ENCODE results near the gene LRRC17.

Gene LRRC17

GRCh38 chr7:102979670-102980069 is 66.9 kb downstream of the LRRC17 start:
- H3K4me3 ChIP-seq (ENCODE audit: low read length) = no peak overlapping the region
- H3K27ac ChIP-seq (ENCODE audit: low read length) = no peak overlapping the region
- H3K9me3 ChIP-seq (ENCODE audit: insufficient read depth, low read depth, low read length) = no peaks in the 10 kb centered on the region
- H3K9ac ChIP-seq (ENCODE audit: low read depth, low read length) = no peak overlapping the region
- no peaks in the 10 kb centered on the region for H3K4me1 ChIP-seq (ENCODE audit: insufficient read depth, low read length)
- H3K36me3 ChIP-seq (ENCODE audit: insufficient read depth, low read depth, low read length) = no peaks in the 10 kb centered on the region
- no peaks in the 10 kb centered on the region for H3K27me3 ChIP-seq (ENCODE audit: insufficient read depth, low read length)

DNA sequence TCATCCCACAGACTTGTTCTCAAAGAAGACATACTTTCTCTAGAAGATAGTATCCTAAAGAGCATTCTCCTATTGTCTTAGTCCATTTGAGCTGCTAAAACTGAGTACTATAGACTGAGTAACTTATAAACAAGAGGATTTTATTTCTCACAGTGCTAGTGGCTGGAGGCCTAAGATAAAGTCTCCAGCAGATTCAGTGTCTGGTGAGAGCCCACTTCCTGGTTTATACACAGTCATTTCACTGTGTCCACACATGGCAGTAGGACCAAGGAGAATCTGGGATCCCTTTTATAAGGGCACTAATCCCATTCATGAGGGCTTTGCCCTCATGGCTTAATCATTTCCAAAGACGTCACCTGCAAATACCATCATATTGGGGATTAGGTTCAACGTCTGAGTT is 68.7 kb downstream of the LRRC17 start:
- H3K9me3 ChIP-seq (ENCODE audit: insufficient read depth, low read depth, low read length) = no peaks in the 10 kb centered on the region
- no peaks in the 10 kb centered on the region for H3K27me3 ChIP-seq (ENCODE audit: insufficient read depth, low read length)
- H3K4me1 ChIP-seq (ENCODE audit: insufficient read depth, low read length) = no peaks in the 10 kb centered on the region
- H3K36me3 ChIP-seq (ENCODE audit: insufficient read depth, low read depth, low read length) = no peaks in the 10 kb centered on the region
- no peak overlapping the region for H3K27ac ChIP-seq (ENCODE audit: low read length)
- no peak overlapping the region for H3K4me3 ChIP-seq (ENCODE audit: low read length)
- H3K9ac ChIP-seq (ENCODE audit: low read depth, low read length) = no peak overlapping the region

DNA sequence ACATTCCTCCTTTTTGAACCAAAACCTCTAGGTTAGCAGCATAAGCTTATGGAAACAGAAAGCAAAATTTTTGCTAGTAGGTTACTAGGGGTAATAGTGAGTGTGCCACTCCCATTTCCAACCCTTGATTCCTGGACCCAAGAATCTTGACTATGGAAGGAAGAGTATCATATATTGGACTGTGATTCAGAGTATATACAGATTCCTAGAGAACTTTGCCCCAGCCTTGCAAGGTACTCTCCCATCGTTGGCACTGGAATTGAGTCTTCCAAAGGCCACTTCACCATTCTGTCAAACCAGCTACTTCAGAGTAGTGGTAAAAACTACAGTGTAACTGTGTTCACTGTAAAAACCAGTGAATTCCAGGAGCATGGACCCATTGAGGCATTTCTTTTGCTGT is 69.4 kb downstream of the LRRC17 start:
- no peaks in the 10 kb centered on the region for H3K4me1 ChIP-seq (ENCODE audit: insufficient read depth, low read length)
- H3K27me3 ChIP-seq (ENCODE audit: insufficient read depth, low read length) = no peaks in the 10 kb centered on the region
- H3K9me3 ChIP-seq (ENCODE audit: insufficient read depth, low read depth, low read length) = no peaks in the 10 kb centered on the region
- no peak overlapping the region for H3K9ac ChIP-seq (ENCODE audit: low read depth, low read length)
- no peak overlapping the region for H3K4me3 ChIP-seq (ENCODE audit: low read length)
- H3K27ac ChIP-seq (ENCODE audit: low read length) = no peak overlapping the region
- H3K36me3 ChIP-seq (ENCODE audit: insufficient read depth, low read depth, low read length) = no peaks in the 10 kb centered on the region

GRCh38 chr7:102983602-102984001 is 70.8 kb downstream of the LRRC17 start:
- Histone ChIP-seq H3K36me3 (ENCODE audit: insufficient read depth, low read depth, low read length) (no peaks in the 10 kb centered on the region), H3K9me3 (ENCODE audit: insufficient read depth, low read depth, low read length) (no peaks in the 10 kb centered on the region), H3K4me3 (ENCODE audit: low read length) (no peak overlapping the region), H3K27me3 (ENCODE audit: insufficient read depth, low read length) (no peaks in the 10 kb centered on the region), H3K9ac (ENCODE audit: low read depth, low read length) (no peak overlapping the region), H3K4me1 (ENCODE audit: insufficient read depth, low read length) (no peaks in the 10 kb centered on the region), H3K27ac (ENCODE audit: low read length) (no peak overlapping the region)

GRCh38 chr7:102985176-102985783 is 72.5 kb downstream of the LRRC17 start:
- Histone ChIP-seq H3K9ac (ENCODE audit: low read depth, low read length) (no peak overlapping the region), H3K27ac (ENCODE audit: low read length) (no peak overlapping the region), H3K36me3 (ENCODE audit: insufficient read depth, low read depth, low read length) (no peaks in the 10 kb centered on the region)

DNA sequence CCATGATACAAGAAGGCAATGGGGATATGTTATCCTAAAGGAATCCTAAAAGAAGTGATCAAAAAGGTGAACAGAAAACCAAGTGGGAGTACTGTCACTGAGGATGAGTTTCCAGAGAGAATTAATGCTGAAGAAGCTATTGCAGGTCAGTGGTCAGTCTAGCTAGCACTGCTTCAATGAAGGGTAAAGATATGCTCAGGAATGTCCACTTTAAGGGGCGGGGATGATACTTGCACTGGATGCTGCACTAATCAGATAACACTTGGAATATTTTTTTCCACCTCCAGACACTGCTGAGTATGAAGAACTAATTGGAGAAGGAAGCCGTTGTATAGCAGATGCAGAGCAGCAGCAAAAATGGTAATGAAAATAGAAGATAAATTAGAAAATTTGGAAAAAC is 75.3 kb downstream of the LRRC17 start:
- Histone ChIP-seq H3K9ac (ENCODE audit: low read depth, low read length) (no peak overlapping the region), H3K36me3 (ENCODE audit: insufficient read depth, low read depth, low read length) (no peaks in the 10 kb centered on the region), H3K9me3 (ENCODE audit: insufficient read depth, low read depth, low read length) (no peaks in the 10 kb centered on the region), H3K27me3 (ENCODE audit: insufficient read depth, low read length) (no peaks in the 10 kb centered on the region), H3K4me3 (ENCODE audit: low read length) (no peak overlapping the region), H3K27ac (ENCODE audit: low read length) (no peak overlapping the region), H3K4me1 (ENCODE audit: insufficient read depth, low read length) (no peaks in the 10 kb centered on the region)

More at GRCh38 chr7:102985176-102985783, 72.5 kb downstream of the LRRC17 start:
- Histone ChIP-seq H3K4me1 (ENCODE audit: insufficient read depth, low read length) (no peaks in the 10 kb centered on the region), H3K4me3 (ENCODE audit: low read length) (no peak overlapping the region), H3K9me3 (ENCODE audit: insufficient read depth, low read depth, low read length) (no peaks in the 10 kb centered on the region), H3K27me3 (ENCODE audit: insufficient read depth, low read length) (no peaks in the 10 kb centered on the region)

- H3K9ac ChIP-seq (ENCODE audit: low read depth, low read length) = no peak overlapping the region
- no peaks in the 10 kb centered on the region for H3K36me3 ChIP-seq (ENCODE audit: insufficient read depth, low read depth, low read length)
- H3K27me3 ChIP-seq (ENCODE audit: insufficient read depth, low read length) = no peaks in the 10 kb centered on the region
- H3K9me3 ChIP-seq (ENCODE audit: insufficient read depth, low read depth, low read length) = no peaks in the 10 kb centered on the region
- no peaks in the 10 kb centered on the region for H3K4me1 ChIP-seq (ENCODE audit: insufficient read depth, low read length)
- H3K27ac ChIP-seq (ENCODE audit: low read length) = no peak overlapping the region
- H3K4me3 ChIP-seq (ENCODE audit: low read length) = no peak overlapping the region
Measured at GRCh38 chr7:102988631-102989560, 76.1 kb downstream of the LRRC17 start.

DNA sequence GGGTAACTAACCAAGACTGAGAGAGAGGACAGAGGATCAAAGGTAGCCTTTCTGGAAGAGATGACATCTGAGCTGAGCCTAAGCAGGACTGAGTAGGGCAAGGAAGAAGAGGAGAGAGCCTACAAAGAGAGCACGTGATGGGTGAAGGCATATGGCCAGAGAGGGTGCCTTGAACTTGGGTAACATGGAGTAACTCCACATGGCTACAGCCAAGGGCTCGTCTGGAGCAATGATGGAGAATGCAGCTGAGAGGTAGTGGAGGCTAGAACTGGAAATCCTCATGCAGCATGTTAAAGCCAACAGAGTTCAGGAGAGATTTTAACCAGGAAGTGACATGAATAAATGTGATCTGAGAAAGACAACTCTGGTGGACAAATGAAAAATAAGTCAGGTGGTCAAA is 77.8 kb downstream of the LRRC17 start:
- Histone ChIP-seq H3K27me3 (ENCODE audit: insufficient read depth, low read length) (no peaks in the 10 kb centered on the region), H3K4me1 (ENCODE audit: insufficient read depth, low read length) (no peaks in the 10 kb centered on the region), H3K4me3 (ENCODE audit: low read length) (no peak overlapping the region), H3K9me3 (ENCODE audit: insufficient read depth, low read depth, low read length) (peaks cover 5% of the 10 kb centered on the region; the same call in 1 of the 2 replicates), H3K36me3 (ENCODE audit: insufficient read depth, low read depth, low read length) (no peaks in the 10 kb centered on the region), H3K27ac (ENCODE audit: low read length) (no peak overlapping the region), H3K9ac (ENCODE audit: low read depth, low read length) (no peak overlapping the region)

DNA sequence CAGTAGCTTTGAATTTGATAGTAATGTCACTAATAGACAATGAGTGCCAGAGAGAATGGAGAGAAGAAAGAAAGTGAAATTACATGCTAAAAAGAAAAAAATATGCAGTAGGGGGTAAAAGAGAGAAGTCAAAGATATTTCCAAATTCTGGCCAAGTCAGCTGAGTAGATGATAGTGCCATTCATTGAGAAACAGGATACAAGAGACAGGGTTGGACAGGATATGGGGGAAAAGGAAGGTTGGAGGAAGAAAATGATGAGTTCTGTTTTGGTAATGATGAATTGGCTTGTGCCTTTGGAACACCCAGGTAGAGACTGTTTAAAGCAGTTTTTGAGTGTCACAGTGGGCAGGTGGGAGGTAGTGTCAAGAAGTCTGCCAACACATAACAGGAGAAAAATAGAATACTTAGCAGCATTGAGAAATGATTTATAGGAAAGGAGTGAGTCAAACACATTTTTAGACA is 78.3 kb downstream of the LRRC17 start:
- no peaks in the 10 kb centered on the region for H3K36me3 ChIP-seq (ENCODE audit: insufficient read depth, low read depth, low read length)
- H3K4me3 ChIP-seq (ENCODE audit: low read length) = no peak overlapping the region
- H3K27me3 ChIP-seq (ENCODE audit: insufficient read depth, low read length) = no peaks in the 10 kb centered on the region
- H3K4me1 ChIP-seq (ENCODE audit: insufficient read depth, low read length) = no peaks in the 10 kb centered on the region
- H3K27ac ChIP-seq (ENCODE audit: low read length) = no peak overlapping the region
- peaks cover 5% of the 10 kb centered on the region; the same call in 1 of the 2 replicates for H3K9me3 ChIP-seq (ENCODE audit: insufficient read depth, low read depth, low read length)
- H3K9ac ChIP-seq (ENCODE audit: low read depth, low read length) = no peak overlapping the region

DNA sequence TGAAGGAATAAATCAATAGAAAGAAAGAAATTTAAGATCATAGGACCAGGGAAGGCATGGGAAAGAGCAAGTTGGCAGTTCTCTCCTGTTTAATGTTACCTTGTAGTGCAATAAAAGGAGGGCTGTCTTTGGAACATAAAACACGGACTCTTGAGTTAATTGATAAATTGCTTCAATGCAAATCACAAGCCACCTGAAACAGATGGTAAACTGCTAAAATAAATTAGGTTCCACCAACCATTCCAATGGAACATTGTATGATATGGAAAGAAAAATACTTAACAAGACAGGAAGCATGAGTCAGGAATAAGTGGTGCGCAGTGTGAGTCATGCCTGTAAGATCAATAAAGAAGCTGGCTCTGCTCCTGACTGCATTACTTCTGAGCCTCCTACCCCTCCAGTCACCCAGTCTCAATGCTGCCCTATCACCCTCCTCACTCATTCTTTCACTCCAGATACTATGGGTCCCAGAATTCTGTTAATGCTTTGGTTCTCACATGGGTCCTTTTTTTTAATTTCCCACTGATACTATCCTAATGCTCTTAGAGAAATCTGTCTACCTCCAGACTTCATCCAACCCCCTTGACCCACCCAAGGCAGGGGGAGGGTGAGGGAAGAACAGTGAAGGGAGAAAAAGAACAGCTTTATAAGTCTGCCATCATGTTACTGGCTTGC is 78.9 kb downstream of the LRRC17 start:
- Histone ChIP-seq H3K27me3 (ENCODE audit: insufficient read depth, low read length) (no peaks in the 10 kb centered on the region), H3K27ac (ENCODE audit: low read length) (no peak overlapping the region), H3K4me3 (ENCODE audit: low read length) (no peak overlapping the region), H3K9me3 (ENCODE audit: insufficient read depth, low read depth, low read length) (peaks cover 5% of the 10 kb centered on the region; the same call in 1 of the 2 replicates), H3K9ac (ENCODE audit: low read depth, low read length) (no peak overlapping the region), H3K36me3 (ENCODE audit: insufficient read depth, low read depth, low read length) (no peaks in the 10 kb centered on the region), H3K4me1 (ENCODE audit: insufficient read depth, low read length) (no peaks in the 10 kb centered on the region)

DNA sequence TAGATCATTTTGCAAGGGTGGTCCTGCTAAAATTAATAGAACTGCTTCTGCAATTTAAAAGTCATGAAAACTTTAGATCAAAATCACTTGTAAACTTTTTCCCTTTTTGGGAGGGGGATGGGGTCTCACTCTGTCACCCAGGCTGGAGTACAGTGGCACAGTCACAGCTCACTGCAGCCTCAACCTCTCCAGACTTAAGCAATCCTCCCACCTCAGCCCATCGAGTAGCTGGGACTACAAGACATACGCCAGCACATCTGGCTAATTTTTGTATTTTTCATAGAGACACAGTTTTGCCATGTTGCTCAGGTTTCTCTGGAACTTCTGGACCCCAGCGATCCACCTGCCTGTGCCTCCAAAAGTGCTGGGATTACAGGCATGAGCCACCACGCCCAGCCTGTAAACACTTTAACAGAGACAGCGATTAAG is 79.7 kb downstream of the LRRC17 start:
- Histone ChIP-seq H3K9ac (ENCODE audit: low read depth, low read length) (no peak overlapping the region), H3K4me1 (ENCODE audit: insufficient read depth, low read length) (no peaks in the 10 kb centered on the region)

More for the DNA sequence above, 79.7 kb downstream of the LRRC17 start:
- H3K36me3 ChIP-seq (ENCODE audit: insufficient read depth, low read depth, low read length) = no peaks in the 10 kb centered on the region
- no peaks in the 10 kb centered on the region for H3K27me3 ChIP-seq (ENCODE audit: insufficient read depth, low read length)
- H3K9me3 ChIP-seq (ENCODE audit: insufficient read depth, low read depth, low read length) = peaks cover 5% of the 10 kb centered on the region; the same call in 1 of the 2 replicates
- H3K4me3 ChIP-seq (ENCODE audit: low read length) = no peak overlapping the region
- H3K27ac ChIP-seq (ENCODE audit: low read length) = no peak overlapping the region
